GM21717 (cell line): ENCODE results near the gene ODF2.

ENCODE experiments used
- ATAC-seq: cut with Tn5 transposase; IDR thresholded peaks from one replicate; pipeline ENCODE4 v1.9.1; 2021; ENCODE audit warnings: mild to moderate bottlenecking, moderate library complexity; ENCODE audit not compliant: unreplicated experiment

The ODF2 gene

GRCh38 chr9:128523199-128523925 is 67.6 kb downstream of the ODF2 start:
- no peak for ATAC-seq

- ATAC-seq: no peak
Measured at GRCh38 chr9:128526720-128527119, 70.9 kb downstream of the ODF2 start.

- no peak for ATAC-seq
Measured at GRCh38 chr9:128528445-128529160, 72.8 kb downstream of the ODF2 start.

- no peak for ATAC-seq
Measured at GRCh38 chr9:128529191-128529590, 73.4 kb downstream of the ODF2 start.

GRCh38 chr9:128532581-128532980 is 76.8 kb downstream of the ODF2 start:
- ATAC-seq: no peak

- no peak for ATAC-seq
Measured at GRCh38 chr9:128540634-128541360, 85.0 kb downstream of the ODF2 start.

- ATAC-seq: no peak
Measured at GRCh38 chr9:128546504-128546903, 90.7 kb downstream of the ODF2 start.

- ATAC-seq: no peak
Measured at GRCh38 chr9:128548876-128549275, 93.1 kb downstream of the ODF2 start.

GRCh38 chr9:128550226-128550625 is 94.4 kb downstream of the ODF2 start:
- no peak for ATAC-seq
